Measurements from ENCODE around the gene TMC1. TPM values are rescaled to one million over a fixed set of nuclear protein-coding genes. Genes with fewer than 3 reads are reported as not detected.

TMC1 gene
- total and polyA plus RNA-seq, 2 of the 13 experiments (the other 11 are each of a cell fraction or from before 2014, with no cell fraction given): 0.02 to 0.03 TPM

DNA sequence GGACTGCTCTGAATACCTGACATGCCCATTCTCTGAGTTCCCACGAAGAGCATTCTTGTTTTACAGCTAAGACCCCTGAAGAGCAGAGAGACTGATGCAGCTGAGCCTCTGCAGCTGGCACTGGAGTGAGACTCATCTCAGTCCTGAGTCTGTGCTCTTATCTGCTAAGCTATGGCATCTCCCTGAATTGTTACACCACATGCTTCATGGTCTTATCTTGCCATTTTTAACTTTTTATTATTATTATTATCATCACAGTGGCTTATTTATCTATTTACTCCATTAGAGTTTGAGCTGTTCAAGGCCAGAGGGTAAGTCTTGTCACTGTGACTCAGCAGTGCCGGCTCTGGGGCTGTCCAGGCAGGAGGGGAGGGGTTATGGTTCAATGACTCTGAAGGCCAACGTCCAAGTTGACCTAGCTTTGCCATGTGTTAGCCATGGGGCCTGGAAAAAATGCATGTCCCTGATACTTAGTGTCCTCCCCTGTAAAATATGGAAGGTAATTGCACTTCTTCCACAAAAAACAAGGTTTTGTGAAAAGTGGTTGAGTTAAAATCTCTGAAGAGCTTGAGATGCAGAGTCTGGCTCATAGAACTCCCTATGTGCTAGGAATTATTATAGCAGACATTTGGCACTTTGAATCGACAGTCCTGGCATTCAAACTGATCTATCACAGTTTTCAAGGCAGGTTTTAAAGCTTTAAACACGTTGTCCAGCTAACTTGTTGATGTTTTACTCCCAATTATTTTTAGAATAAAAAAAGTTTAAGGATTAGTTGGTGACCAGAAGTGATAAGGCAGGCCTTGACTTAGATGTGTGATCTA lies 336.9 kb downstream of the TMC1 start (continued):
- TF ChIP-seq, protein P1, sequence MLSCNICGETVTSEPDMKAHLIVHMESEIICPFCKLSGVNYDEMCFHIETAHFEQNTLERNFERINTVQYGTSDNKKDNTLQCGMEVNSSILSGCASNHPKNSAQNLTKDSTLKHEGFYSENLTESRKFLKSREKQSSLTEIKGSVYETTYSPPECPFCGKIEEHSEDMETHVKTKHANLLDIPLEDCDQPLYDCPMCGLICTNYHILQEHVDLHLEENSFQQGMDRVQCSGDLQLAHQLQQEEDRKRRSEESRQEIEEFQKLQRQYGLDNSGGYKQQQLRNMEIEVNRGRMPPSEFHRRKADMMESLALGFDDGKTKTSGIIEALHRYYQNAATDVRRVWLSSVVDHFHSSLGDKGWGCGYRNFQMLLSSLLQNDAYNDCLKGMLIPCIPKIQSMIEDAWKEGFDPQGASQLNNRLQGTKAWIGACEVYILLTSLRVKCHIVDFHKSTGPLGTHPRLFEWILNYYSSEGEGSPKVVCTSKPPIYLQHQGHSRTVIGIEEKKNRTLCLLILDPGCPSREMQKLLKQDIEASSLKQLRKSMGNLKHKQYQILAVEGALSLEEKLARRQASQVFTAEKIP (CRISPR knock-in tag; IDR thresholded peaks at IDR 0.05; ENCODE audit: borderline replicate concordance): no peak
- TF ChIP-seq ZNF557 (CRISPR knock-in tag; IDR thresholded peaks at IDR 0.05) (no peak), POLR2A (IDR thresholded peaks at IDR 0.05; ENCODE audit: insufficient read depth in 1 of 2, low read depth in 2 of 2, low read length in 2 of 2) (peak in 1 of 2 experiments; percentile 27; a peak in 1 of 4 replicates), ZNF430 (CRISPR knock-in tag; IDR thresholded peaks at IDR 0.05) (peak; percentile 20; the same call in 1 of the 2 replicates), ZNF121 (CRISPR knock-in tag; IDR thresholded peaks at IDR 0.05) (no peak), ZNF674 (CRISPR knock-in tag; IDR thresholded peaks at IDR 0.05; ENCODE audit: low read depth) (no peak), TBP (CRISPR knock-in tag; IDR thresholded peaks at IDR 0.05) (no peak), SAFB2 (CRISPR knock-in tag; IDR thresholded peaks at IDR 0.05; ENCODE audit: borderline replicate concordance, low read depth) (no peak), FOXA1 (IDR thresholded peaks at IDR 0.05) (no peak), FOXA1 (CRISPR knock-in tag; IDR thresholded peaks at IDR 0.05) (peak; percentile 74), ZNF619 (CRISPR knock-in tag; IDR thresholded peaks at IDR 0.05) (no peak), ZNF460 (CRISPR knock-in tag; IDR thresholded peaks at IDR 0.05; ENCODE audit: borderline replicate concordance) (no peak), TCF7L2 (IDR thresholded peaks at IDR 0.05; ENCODE audit: low read depth, low read length) (no peak), MAZ (IDR thresholded peaks at IDR 0.05; ENCODE audit: borderline replicate concordance, low read depth, low read length) (no peak), MAZ (CRISPR knock-in tag; IDR thresholded peaks at IDR 0.05; ENCODE audit: low read depth) (0 out of 2 replicates have a peak, but pooled peaks have one; percentile 63), GATAD2A (CRISPR knock-in tag; IDR thresholded peaks at IDR 0.05) (peak; percentile 94), BRF2 (CRISPR knock-in tag; IDR thresholded peaks at IDR 0.05) (0 out of 2 replicates have a peak, but pooled peaks have one; percentile 70), ZNF225 (CRISPR knock-in tag; IDR thresholded peaks at IDR 0.05) (no peak), CEBPB (IDR thresholded peaks at IDR 0.05; ENCODE audit: borderline replicate concordance, low read depth, low read length) (no peak), SOX13 (IDR thresholded peaks at IDR 0.05) (no peak), SOX13 (CRISPR knock-in tag; conservative IDR thresholded peaks at IDR 0.05 in 1 of 2, IDR thresholded peaks at IDR 0.05 in 1 of 2) (peak in 1 of 2 experiments; percentile 67; a peak in 2 of 4 replicates), ZNF224 (CRISPR knock-in tag; IDR thresholded peaks at IDR 0.05) (no peak)
- TF ChIP-seq, protein P2, sequence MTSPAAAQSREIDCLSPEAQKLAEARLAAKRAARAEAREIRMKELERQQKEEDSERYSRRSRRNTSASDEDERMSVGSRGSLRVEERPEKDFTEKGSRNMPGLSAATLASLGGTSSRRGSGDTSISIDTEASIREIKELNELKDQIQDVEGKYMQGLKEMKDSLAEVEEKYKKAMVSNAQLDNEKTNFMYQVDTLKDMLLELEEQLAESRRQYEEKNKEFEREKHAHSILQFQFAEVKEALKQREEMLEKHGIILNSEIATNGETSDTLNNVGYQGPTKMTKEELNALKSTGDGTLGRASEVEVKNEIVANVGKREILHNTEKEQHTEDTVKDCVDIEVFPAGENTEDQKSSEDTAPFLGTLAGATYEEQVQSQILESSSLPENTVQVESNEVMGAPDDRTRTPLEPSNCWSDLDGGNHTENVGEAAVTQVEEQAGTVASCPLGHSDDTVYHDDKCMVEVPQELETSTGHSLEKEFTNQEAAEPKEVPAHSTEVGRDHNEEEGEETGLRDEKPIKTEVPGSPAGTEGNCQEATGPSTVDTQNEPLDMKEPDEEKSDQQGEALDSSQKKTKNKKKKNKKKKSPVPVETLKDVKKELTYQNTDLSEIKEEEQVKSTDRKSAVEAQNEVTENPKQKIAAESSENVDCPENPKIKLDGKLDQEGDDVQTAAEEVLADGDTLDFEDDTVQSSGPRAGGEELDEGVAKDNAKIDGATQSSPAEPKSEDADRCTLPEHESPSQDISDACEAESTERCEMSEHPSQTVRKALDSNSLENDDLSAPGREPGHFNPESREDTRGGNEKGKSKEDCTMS (CRISPR knock-in tag; conservative IDR thresholded peaks at IDR 0.05): no peak
- TF ChIP-seq, protein P3, sequence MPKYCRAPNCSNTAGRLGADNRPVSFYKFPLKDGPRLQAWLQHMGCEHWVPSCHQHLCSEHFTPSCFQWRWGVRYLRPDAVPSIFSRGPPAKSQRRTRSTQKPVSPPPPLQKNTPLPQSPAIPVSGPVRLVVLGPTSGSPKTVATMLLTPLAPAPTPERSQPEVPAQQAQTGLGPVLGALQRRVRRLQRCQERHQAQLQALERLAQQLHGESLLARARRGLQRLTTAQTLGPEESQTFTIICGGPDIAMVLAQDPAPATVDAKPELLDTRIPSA (CRISPR knock-in tag; IDR thresholded peaks at IDR 0.05; ENCODE audit: borderline replicate concordance): 0 out of 2 replicates have a peak, but pooled peaks have one; percentile 6

Data from HepG2 (cell line).